Endodermal cell (in vitro differentiated cells): ENCODE results near the gene TACR1. TPM values are rescaled to one million over a fixed set of nuclear protein-coding genes. Genes with fewer than 3 reads are reported as not detected.

Experiments used
- DNase-seq: peaks from one replicate; pipeline ENCODE4 v3.0.0-alpha.2; 2017
- H3K27ac ChIP-seq: 2 replicates; pipeline ENCODE4 v1.5.1; 2013; ENCODE audit warnings: mild to moderate bottlenecking, low read depth, low read length, moderate library complexity
- H3K27me3 ChIP-seq: 2 replicates; pipeline ENCODE4 v1.6.1; 2013; ENCODE audit warnings: mild to moderate bottlenecking, low read length, moderate library complexity; ENCODE audit not compliant: insufficient read depth, control insufficient read depth, poor library complexity, severe bottlenecking
- H3K36me3 ChIP-seq: 2 replicates; pipeline ENCODE4 v1.7.0; 2013; ENCODE audit warnings: mild to moderate bottlenecking, low read length, moderate library complexity; ENCODE audit not compliant: control insufficient read depth, insufficient read depth
- H3K4me1 ChIP-seq: one replicate; pipeline ENCODE4 v1.7.0; 2013; ENCODE audit warnings: low read length; ENCODE audit not compliant: control insufficient read depth, insufficient read depth
- H3K4me3 ChIP-seq: 2 replicates; pipeline ENCODE4 v1.5.1; 2013; ENCODE audit warnings: mild to moderate bottlenecking, low read length, moderate library complexity
- H3K9ac ChIP-seq: 2 replicates; pipeline ENCODE4 v1.6.1; 2013; ENCODE audit warnings: mild to moderate bottlenecking, low read length, moderate library complexity; ENCODE audit not compliant: poor library complexity, severe bottlenecking; ENCODE audit errors: extremely low read depth
- H3K9me3 ChIP-seq: 2 replicates; pipeline ENCODE4 v1.6.1; 2013; ENCODE audit warnings: mild to moderate bottlenecking, low read length, moderate library complexity; ENCODE audit not compliant: control insufficient read depth
- H3K27ac Mint-ChIP-seq: 2 replicates; pipeline ENCODE4 v1.8.0; 2020; ENCODE audit warnings: mixed read lengths
- H3K27me3 Mint-ChIP-seq: 2 replicates; pipeline ENCODE4 v1.8.0; 2021; ENCODE audit warnings: mild to moderate bottlenecking, mixed read lengths; ENCODE audit not compliant: insufficient read depth
- H3K36me3 Mint-ChIP-seq: 2 replicates; pipeline ENCODE4 v1.8.0; 2020; ENCODE audit warnings: low read depth, mixed read lengths
- H3K4me1 Mint-ChIP-seq: 2 replicates; pipeline ENCODE4 v1.8.0; 2020; ENCODE audit warnings: mixed read lengths
- H3K4me3 Mint-ChIP-seq: 2 replicates; pipeline ENCODE4 v1.8.0; 2020; ENCODE audit warnings: mild to moderate bottlenecking, moderate library complexity, mixed read lengths
- H3K9me3 Mint-ChIP-seq: 2 replicates; pipeline ENCODE4 v1.8.0; 2020; ENCODE audit warnings: mild to moderate bottlenecking, mixed read lengths
- WGBS, 2 experiments: methylation state at CpG; one replicate each; pipeline versions ENCODE4 v1.1.5 to v1.1.7; 2013; ENCODE audit warnings: missing lambda C conversion rate in 2 of 2, mixed read lengths in 1 of 2; ENCODE audit not compliant: insufficient coverage in 1 of 2, insufficient read length in 1 of 2; 5-methylcytosine and 5-hydroxymethylcytosine counted together
- total RNA-seq, 2 donors: library from RNA; stranded (reverse); fragmentation: NEBNext Ultra II Directional in 1 of 2; extraction: Animal tissue kit (Norgen Biotek cat#: 25700) in 1 of 2; gene quantifications; 2 replicates in 1 of 2; 3 replicates in 1 of 2; pipeline ENCODE4 v1.2.1, GENCODE V29; 2021
- TF ChIP-seq, protein P1 (sequence below): fragments of 200-600 bp; sonication (generic); conservative IDR thresholded peaks from 2 replicates; pipeline ENCODE4 v1.5.0; 2021; ENCODE audit warnings: antibody characterized with exemption, mild to moderate bottlenecking

The TACR1 gene
- total RNA-seq, 2 donors from 2014 or later: 0.09 to 0.69 TPM

DNA sequence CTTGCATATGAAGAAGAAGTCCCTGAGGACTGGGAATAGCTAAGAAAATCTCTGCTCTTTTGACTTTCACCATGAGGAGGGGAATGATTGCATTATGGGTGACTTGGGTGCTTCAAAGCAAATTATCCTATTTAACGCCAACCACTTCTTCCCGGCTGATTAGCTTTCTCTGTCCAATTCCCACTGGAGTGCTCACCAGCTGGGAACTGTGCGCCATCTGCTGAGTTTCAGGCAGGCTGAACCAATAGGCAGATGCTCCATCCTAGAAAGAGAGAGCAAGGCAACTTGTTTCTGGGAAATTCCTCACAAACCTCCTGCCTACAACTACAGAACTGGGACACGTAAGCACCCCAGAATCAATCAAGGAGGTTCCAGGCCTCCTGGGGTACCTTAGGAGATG is 191.5 kb downstream of the TACR1 start:
- Histone ChIP-seq H3K27ac (no peak overlapping the region), H3K4me1 (no peaks in the 10 kb centered on the region), H3K9me3 (no peaks in the 10 kb centered on the region), H3K36me3 (no peaks in the 10 kb centered on the region), H3K27me3 (no peaks in the 10 kb centered on the region), H3K4me3 (no peak overlapping the region), H3K9ac (no peak overlapping the region)
- peaks cover 4% of the 10 kb centered on the region for H3K4me1 Mint-ChIP-seq
- no peak overlapping the region for H3K27ac Mint-ChIP-seq
- H3K4me3 Mint-ChIP-seq: no peak overlapping the region
- no peak for DNase-seq
- TF ChIP-seq, protein P1, sequence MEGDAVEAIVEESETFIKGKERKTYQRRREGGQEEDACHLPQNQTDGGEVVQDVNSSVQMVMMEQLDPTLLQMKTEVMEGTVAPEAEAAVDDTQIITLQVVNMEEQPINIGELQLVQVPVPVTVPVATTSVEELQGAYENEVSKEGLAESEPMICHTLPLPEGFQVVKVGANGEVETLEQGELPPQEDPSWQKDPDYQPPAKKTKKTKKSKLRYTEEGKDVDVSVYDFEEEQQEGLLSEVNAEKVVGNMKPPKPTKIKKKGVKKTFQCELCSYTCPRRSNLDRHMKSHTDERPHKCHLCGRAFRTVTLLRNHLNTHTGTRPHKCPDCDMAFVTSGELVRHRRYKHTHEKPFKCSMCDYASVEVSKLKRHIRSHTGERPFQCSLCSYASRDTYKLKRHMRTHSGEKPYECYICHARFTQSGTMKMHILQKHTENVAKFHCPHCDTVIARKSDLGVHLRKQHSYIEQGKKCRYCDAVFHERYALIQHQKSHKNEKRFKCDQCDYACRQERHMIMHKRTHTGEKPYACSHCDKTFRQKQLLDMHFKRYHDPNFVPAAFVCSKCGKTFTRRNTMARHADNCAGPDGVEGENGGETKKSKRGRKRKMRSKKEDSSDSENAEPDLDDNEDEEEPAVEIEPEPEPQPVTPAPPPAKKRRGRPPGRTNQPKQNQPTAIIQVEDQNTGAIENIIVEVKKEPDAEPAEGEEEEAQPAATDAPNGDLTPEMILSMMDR: no peak
- no peaks in the 10 kb centered on the region for H3K27me3 Mint-ChIP-seq
- H3K36me3 Mint-ChIP-seq: no peaks in the 10 kb centered on the region
- WGBS, 2 experiments: 90 to 100% methylated on average over 2 to 4 of the region's 4 CpGs
- no peaks in the 10 kb centered on the region for H3K9me3 Mint-ChIP-seq

DNA sequence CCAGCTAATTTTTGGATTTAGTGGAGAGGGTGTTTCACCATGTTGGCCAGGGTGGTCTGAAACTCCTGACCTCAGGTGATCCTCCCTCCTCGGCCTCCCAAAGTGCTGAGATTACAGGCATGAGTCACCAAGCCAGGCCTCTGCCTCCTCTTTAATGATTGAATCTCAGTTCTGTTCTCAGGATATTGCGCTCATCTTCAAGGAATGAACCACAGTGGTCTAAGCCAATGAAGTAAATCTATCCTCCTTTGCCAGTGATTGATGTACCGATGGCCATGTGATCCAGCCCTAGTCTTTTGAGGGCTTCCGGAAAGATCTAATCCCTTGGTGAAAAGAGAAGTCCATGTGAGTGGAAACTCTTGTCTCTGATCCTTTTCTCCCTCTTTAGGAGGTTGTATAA is 192.3 kb downstream of the TACR1 start:
- TF ChIP-seq, protein P1: no peak
- Histone ChIP-seq H3K9ac (no peak overlapping the region), H3K4me3 (no peak overlapping the region), H3K27ac (no peak overlapping the region), H3K36me3 (no peaks in the 10 kb centered on the region), H3K27me3 (no peaks in the 10 kb centered on the region), H3K4me1 (no peaks in the 10 kb centered on the region), H3K9me3 (no peaks in the 10 kb centered on the region)
- DNase-seq: no peak
- H3K27me3 Mint-ChIP-seq: no peaks in the 10 kb centered on the region
- WGBS, 2 experiments: 89 to 93% methylated on average over 1 to 4 of the region's 4 CpGs
- H3K27ac Mint-ChIP-seq: no peak overlapping the region
- peaks cover 4% of the 10 kb centered on the region for H3K4me1 Mint-ChIP-seq
- H3K36me3 Mint-ChIP-seq: no peaks in the 10 kb centered on the region
- no peak overlapping the region for H3K4me3 Mint-ChIP-seq
- no peaks in the 10 kb centered on the region for H3K9me3 Mint-ChIP-seq

DNA sequence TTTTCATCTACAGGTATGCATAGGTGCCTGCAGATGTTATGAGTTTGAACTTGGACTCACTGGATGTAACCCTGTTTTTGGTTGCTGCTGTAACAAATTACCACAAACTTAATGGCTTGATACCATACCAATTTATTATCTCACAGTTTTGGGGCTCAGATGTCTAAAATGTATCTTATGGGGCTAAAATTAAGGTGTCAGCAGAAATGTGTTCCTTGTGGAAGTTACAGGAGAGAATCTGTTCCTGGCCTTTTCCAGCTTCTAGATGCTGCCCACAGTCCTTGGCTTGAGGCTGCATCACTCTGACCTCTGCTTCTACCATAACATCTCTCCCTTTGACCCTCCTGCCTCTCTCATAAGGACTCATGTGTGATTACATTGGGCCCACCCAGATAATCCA is 193.3 kb downstream of the TACR1 start:
- H3K4me1 ChIP-seq: no peaks in the 10 kb centered on the region
- no peaks in the 10 kb centered on the region for H3K36me3 ChIP-seq
- Mint-ChIP-seq H3K27ac (no peak overlapping the region), H3K9me3 (no peaks in the 10 kb centered on the region), H3K36me3 (no peaks in the 10 kb centered on the region), H3K27me3 (no peaks in the 10 kb centered on the region), H3K4me1 (peaks cover 4% of the 10 kb centered on the region), H3K4me3 (no peak overlapping the region)
- H3K9me3 ChIP-seq: no peaks in the 10 kb centered on the region
- H3K9ac ChIP-seq: no peak overlapping the region
- no peak overlapping the region for H3K4me3 ChIP-seq
- no peak for DNase-seq
- H3K27ac ChIP-seq: no peak overlapping the region
- TF ChIP-seq, protein P1: no peak
- H3K27me3 ChIP-seq: no peaks in the 10 kb centered on the region
